K562 (cell line): Measurements from ENCODE around the gene NMNAT3. TPM values are rescaled to one million over a fixed set of nuclear protein-coding genes. Genes with fewer than 3 reads are reported as not detected.

ENCODE experiments used
- ATAC-seq: fragments of 200-7000 bp; cut with Tn5 transposase; 3 replicates; pipeline ENCODE4 v1.9.1; 2020; ENCODE audit warnings: moderate library complexity
- BruUV-seq: library from RNA; stranded (reverse); fragments of 400-500 nt; replicated peaks from 2 replicates; lab custom pipeline; 2021; lab: Mats Ljungman, UMichigan
- CTCF ChIA-PET: fragments of 300-600 bp; formaldehyde crosslinking; extraction: SDS; loops from one replicate; lab custom pipeline; 2021; ENCODE audit warnings: low intra/inter-chr PET ratio; lab: Yijun Ruan, JAX
- POLR2A ChIA-PET: fragments of 300-600, 350-650 bp; sonication (Branson Sonifier 250); formaldehyde crosslinking; extraction: SDS; loops from one replicate; lab custom pipeline; 2021; ENCODE audit warnings: antibody characterized with exemption, inconsistent platforms; lab: Yijun Ruan, JAX
- DNase-seq, 4 experiments: peaks; one replicate each; pipeline versions ENCODE4 v3.0.0 to v3.0.0-alpha.2; 2011 to 2018; ENCODE audit warnings: low spot score in 3 of 4, mixed read lengths in 3 of 4; ENCODE audit errors: extremely low read depth in 1 of 4
- FAIRE-seq: peaks from 2 replicates; lab custom pipeline; 2011; peaks lifted over from hg19 to GRCh38; lab: Jason Lieb, UNC
- H2AFZ ChIP-seq: 2 replicates; pipeline ENCODE4 v1.6.0; 2011; ENCODE audit warnings: low read depth, low read length, control low read depth, inconsistent platforms
- H3K27ac ChIP-seq: fragments of 200-600 bp; 3 replicates; pipeline ENCODE4 v1.8.0; 2011; ENCODE audit warnings: low read depth, mild to moderate bottlenecking, control low read depth, inconsistent platforms, low read length, moderate library complexity, mixed read lengths; ENCODE audit errors: extremely low read depth
- H3K27me3 ChIP-seq, 2 experiments: fragments of 300-600 bp in 1 of 2; 2 replicates in 1 of 2; 3 replicates in 1 of 2; pipeline versions ENCODE4 v1.6.0 to v1.8.0; 2011; ENCODE audit warnings: inconsistent platforms in 2 of 2, low read length in 2 of 2, mild to moderate bottlenecking in 1 of 2, mixed read lengths in 1 of 2, moderate library complexity in 1 of 2; ENCODE audit not compliant: control insufficient read depth in 2 of 2, insufficient read depth in 2 of 2
- H3K36me3 ChIP-seq: fragments of 300-600 bp; 3 replicates; pipeline ENCODE4 v1.8.0; 2011; ENCODE audit warnings: mild to moderate bottlenecking, low read length, inconsistent platforms; ENCODE audit not compliant: control insufficient read depth, insufficient read depth
- H3K4me1 ChIP-seq, 2 experiments: fragments of 200-600 bp in 1 of 2; replicated peaks in 1 of 2; 2 replicates in 1 of 2; 3 replicates in 1 of 2; pipeline versions ENCODE4 v1.5.1 to v1.8.0; 2011; ENCODE audit warnings: inconsistent platforms in 2 of 2, low read length in 2 of 2, mild to moderate bottlenecking in 1 of 2, mixed read lengths in 1 of 2, moderate library complexity in 1 of 2; ENCODE audit not compliant: control insufficient read depth in 2 of 2, insufficient read depth in 2 of 2
- H3K4me2 ChIP-seq: 2 replicates; pipeline ENCODE4 v1.6.1; 2011; ENCODE audit warnings: low read length, control low read depth, inconsistent platforms, mixed read lengths; ENCODE audit not compliant: insufficient read depth
- H3K4me3 ChIP-seq: fragments of 200-600 bp; sonication (generic), shearing (Covaris generic); 2 replicates; pipeline ENCODE4 v1.5.1; 2016; ENCODE audit warnings: control low read depth, inconsistent platforms
- H3K79me2 ChIP-seq: fragments of 200-600 bp; 3 replicates; pipeline ENCODE4 v1.8.0; 2011; ENCODE audit warnings: low read length, inconsistent platforms; ENCODE audit not compliant: control insufficient read depth, insufficient read depth
- H3K9ac ChIP-seq, 2 experiments: 2 replicates each; pipeline versions ENCODE4 v1.6.0 to v1.6.1; 2011; ENCODE audit warnings: low read depth in 2 of 2, low read length in 2 of 2, control low read depth in 1 of 2, inconsistent platforms in 1 of 2, mild to moderate bottlenecking in 1 of 2, mixed read lengths in 1 of 2; ENCODE audit not compliant: insufficient read depth in 1 of 2
- H3K9me1 ChIP-seq: one replicate; pipeline ENCODE4 v1.6.0; 2011; ENCODE audit warnings: inconsistent platforms, mild to moderate bottlenecking, low read length, moderate library complexity; ENCODE audit not compliant: control insufficient read depth, insufficient read depth
- H3K9me3 ChIP-seq: replicated peaks from 2 replicates; pipeline ENCODE4 v1.5.1; 2011; ENCODE audit warnings: low read depth, low read length, inconsistent platforms; ENCODE audit not compliant: control insufficient read depth, insufficient read depth
- H4K20me1 ChIP-seq: replicated peaks from 2 replicates; pipeline ENCODE4 v1.6.1; 2011; ENCODE audit warnings: low read length, inconsistent platforms, mixed read lengths; ENCODE audit not compliant: control insufficient read depth, insufficient read depth
- BRD9 ChIP-seq: fragments of 450-650 bp; IDR thresholded peaks from 2 replicates; pipeline ENCODE4 v1.6.1; 2018; ENCODE audit warnings: low read depth; ENCODE audit not compliant: partially characterized antibody
- C11orf30 ChIP-seq: fragments of 450-650 bp; IDR thresholded peaks from 2 replicates; pipeline ENCODE4 v1.6.1; 2016; ENCODE audit warnings: low read depth, mild to moderate bottlenecking
- FOXK1 ChIP-seq: sonication (generic); formaldehyde crosslinking; IDR thresholded peaks from 2 replicates; pipeline ENCODE4 v1.8.0; 2022; ENCODE audit warnings: missing genetic modification reagents, mild to moderate bottlenecking, borderline replicate concordance
- HCFC1 ChIP-seq: IDR thresholded peaks from 2 replicates; pipeline ENCODE4 v1.6.1; 2012; ENCODE audit warnings: low read depth, low read length, improper control_type of control experiment
- MAFG ChIP-seq: fragments of 450-650 bp; conservative IDR thresholded peaks from 2 replicates; pipeline ENCODE4 v1.6.1; 2016; ENCODE audit warnings: missing genetic modification characterization, missing compliant biosample characterization
- ZNF133 ChIP-seq: fragments of 250-450 bp; sonication (Bioruptor Pico); IDR thresholded peaks from 2 replicates; pipeline ENCODE4 v1.4.0; 2020; ENCODE audit warnings: mild to moderate bottlenecking
- ZNF316 ChIP-seq: fragments of 450-650 bp; IDR thresholded peaks from 2 replicates; pipeline ENCODE4 v1.6.1; 2016
- WGBS: fragments of 100-300 bp; shearing (Covaris generic); methylation state at CpG from one replicate; pipeline ENCODE4 v1.1.6; 2016; ENCODE audit warnings: low coverage, mixed read lengths; ENCODE audit not compliant: insufficient coverage; ENCODE audit errors: missing lambda C conversion rate; 5-methylcytosine and 5-hydroxymethylcytosine counted together
- in situ Hi-C: fragments of 300-500 bp; cut with MboI; formaldehyde crosslinking; loops from 4 replicates; pipeline ENCODE4 v1.15.0; 2018; ENCODE audit warnings: inconsistent platforms, mixed read lengths
- intact Hi-C: fragments of 100-400 bp; cut with micrococcal nuclease; formaldehyde crosslinking; loops from 2 replicates; pipeline ENCODE4 v1.14.2; 2022
- polyA plus RNA-seq, 8 experiments: library from polyadenylated mRNA; depleted of rRNA in 4 of 8; stranded (reverse) in 5 of 8; unstranded in 3 of 8; fragments of >200 nt; fragmentation: Nextera tagmentation in 2 of 8; fragmentation: Illumina TruSeq in 1 of 8; extraction: Ambion mirVana in 2 of 8; extraction: Trizol in 1 of 8; gene quantifications; 2 replicates each; pipeline versions ENCODE4 v1.2.1 to v1.2.3, GENCODE V29; 2011 to 2014; ENCODE audit warnings: inconsistent platforms in 1 of 8, missing spikeins in 1 of 8
- total RNA-seq, 7 experiments: library from RNA; depleted of rRNA in 6 of 7; stranded (reverse); fragments of >200 nt in 6 of 7; fragmentation: Illumina TruSeq in 2 of 7; extraction: Trizol in 2 of 7; gene quantifications; 2 replicates each; pipeline versions ENCODE4 v1.2.1 to v1.2.3, GENCODE V29; 2011 to 2021; ENCODE audit warnings: low replicate concordance in 1 of 7
- TF ChIP-seq, protein P1 (sequence below): fragments of 450-650 bp; formaldehyde crosslinking; IDR thresholded peaks from 2 replicates; pipeline ENCODE4 v1.4.0; 2022; ENCODE audit warnings: mild to moderate bottlenecking, moderate library complexity

The NMNAT3 gene
- total and polyA plus RNA-seq, 9 of the 15 experiments (the other 6 are each of a cell fraction or from before 2014, with no cell fraction given), result 2.3 to 12.5 (median 6.6) TPM

DNA sequence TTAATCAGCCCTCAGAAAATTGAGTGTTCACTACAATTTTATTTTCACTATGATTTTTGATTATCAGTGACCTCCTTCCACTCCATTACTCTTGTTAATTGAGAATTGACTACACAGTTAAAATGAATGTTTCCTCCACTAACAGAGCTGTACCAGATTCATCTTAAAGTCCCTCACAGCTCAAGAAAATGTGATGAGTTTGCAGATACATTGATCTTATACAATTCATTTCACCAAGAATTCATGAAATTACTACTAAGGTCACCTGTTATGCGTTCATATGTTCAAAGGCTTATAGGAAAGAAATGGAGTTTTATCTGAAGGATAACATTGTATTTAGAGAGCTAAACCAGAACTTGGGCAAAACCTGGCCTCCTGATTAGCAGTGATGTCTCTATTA, 17.5 kb downstream of the NMNAT3 start:
- TF ChIP-seq ZNF133 (CRISPR knock-in tag) (no peak), MAFG (tag) (0 out of 2 replicates have a peak, but pooled peaks have one; percentile 13), ZNF316 (peak; percentile 65; the same call in 1 of the 2 replicates), C11orf30 (peak; percentile 55; the same call in 1 of the 2 replicates)
- TF ChIP-seq, all 486 proteins: peak for 3
- no peak for FAIRE-seq
- H3K9me3 ChIP-seq, result no peaks in the 10 kb centered on the region

GRCh38 chr3:139659511-139659910, 18.3 kb downstream of the NMNAT3 start:
- no peak overlapping the region for H3K4me3 ChIP-seq
- H3K79me2 ChIP-seq, result no peaks in the 10 kb centered on the region
- H3K4me2 ChIP-seq, result no peak overlapping the region
- no peak for FAIRE-seq
- in situ Hi-C loops (no loop called here), intact Hi-C loops (no loop called here)
- no TSS peak for BruUV-seq
- ChIA-PET CTCF (no interaction called here), POLR2A (interaction anchor here (1.1 kb wide), 1 partner anchor 224 kb away, joined by 3 read pairs; no protein-coding TSS in a partner anchor)
- no peaks in the 10 kb centered on the region for H3K36me3 ChIP-seq
- no peak overlapping the region for H3K9ac ChIP-seq
- no peak overlapping the region for H2AFZ ChIP-seq
- 32% methylated on average over 4 of the region's 4 CpGs for WGBS
- ATAC-seq, result no peak
- H3K9me1 ChIP-seq, result no peaks in the 10 kb centered on the region
- TF ChIP-seq BRD9 (no peak), HCFC1 (no peak), FOXK1 (CRISPR knock-in tag) (no peak)
- TF ChIP-seq, protein P1, sequence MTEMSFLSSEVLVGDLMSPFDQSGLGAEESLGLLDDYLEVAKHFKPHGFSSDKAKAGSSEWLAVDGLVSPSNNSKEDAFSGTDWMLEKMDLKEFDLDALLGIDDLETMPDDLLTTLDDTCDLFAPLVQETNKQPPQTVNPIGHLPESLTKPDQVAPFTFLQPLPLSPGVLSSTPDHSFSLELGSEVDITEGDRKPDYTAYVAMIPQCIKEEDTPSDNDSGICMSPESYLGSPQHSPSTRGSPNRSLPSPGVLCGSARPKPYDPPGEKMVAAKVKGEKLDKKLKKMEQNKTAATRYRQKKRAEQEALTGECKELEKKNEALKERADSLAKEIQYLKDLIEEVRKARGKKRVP (CRISPR knock-in tag), result no peak
- DNase-seq, result no peak
- H3K4me1 ChIP-seq, result peaks cover 0 to 4% of the 10 kb centered on the region in 2 experiments; a peak in 1 of 5 replicates
- no peak overlapping the region for H3K27ac ChIP-seq
- peaks cover 7% of the 10 kb centered on the region; the same call in 1 of the 2 replicates for H4K20me1 ChIP-seq
- peaks cover 0 to 4% of the 10 kb centered on the region in 2 experiments; a peak in 1 of 5 replicates for H3K27me3 ChIP-seq
- no peaks in the 10 kb centered on the region for H3K9me3 ChIP-seq

More for the DNA sequence above, 17.5 kb downstream of the NMNAT3 start:
- H4K20me1 ChIP-seq, result peaks cover 3% of the 10 kb centered on the region; the same call in 1 of the 2 replicates
- no peaks in the 10 kb centered on the region for H3K36me3 ChIP-seq
- H3K4me2 ChIP-seq, result no peak overlapping the region
- CTCF ChIA-PET, result no interaction called here
- H3K9ac ChIP-seq, result no peak overlapping the region
- ATAC-seq (no peak), DNase-seq (no peak)
- no peaks in the 10 kb centered on the region for H3K9me1 ChIP-seq
- WGBS, result 10% methylated on average over 1 of the region's 1 CpG
- no peak overlapping the region for H2AFZ ChIP-seq
- peaks cover 0 to 4% of the 10 kb centered on the region in 2 experiments; a peak in 1 of 5 replicates for H3K27me3 ChIP-seq
- BruUV-seq, result no TSS peak
- no peaks in the 10 kb centered on the region for H3K79me2 ChIP-seq
- peaks cover 0 to 4% of the 10 kb centered on the region in 2 experiments; a peak in 1 of 5 replicates for H3K4me1 ChIP-seq
- intact Hi-C loops, result no loop called here
- in situ Hi-C loops, result no loop called here
- H3K4me3 ChIP-seq, result no peak overlapping the region
- POLR2A ChIA-PET, result interaction anchor here (0.6 to 1.6 kb wide), 4 partner anchors 20 to 920 kb away, joined by 3 read pairs; no protein-coding TSS in a partner anchor
- H3K27ac ChIP-seq, result no peak overlapping the region
